Skeletal muscle satellite cell (primary cell): ENCODE data around the gene SUPT3H.

Source experiments
- H3K27me3 ChIP-seq: 2 replicates; pipeline ENCODE4 v1.7.0; 2013; ENCODE audit warnings: low read length; ENCODE audit not compliant: control insufficient read depth, insufficient read depth
- H3K36me3 ChIP-seq: 2 replicates; pipeline ENCODE4 v1.7.0; 2013; ENCODE audit warnings: mild to moderate bottlenecking, control low read depth, low read length; ENCODE audit not compliant: insufficient read depth
- H3K4me1 ChIP-seq: 2 replicates; pipeline ENCODE4 v1.7.0; 2013; ENCODE audit warnings: low read length; ENCODE audit not compliant: control insufficient read depth, insufficient read depth
- H3K4me2 ChIP-seq: 2 replicates; pipeline ENCODE4 v1.7.0; 2013; ENCODE audit warnings: mild to moderate bottlenecking, low read length
- H3K4me3 ChIP-seq: 2 replicates; pipeline ENCODE4 v1.7.0; 2013; ENCODE audit warnings: low read length
- H3K9ac ChIP-seq: 2 replicates; pipeline ENCODE4 v1.7.0; 2013; ENCODE audit warnings: mild to moderate bottlenecking, low read depth, low read length, moderate library complexity
- H3K9me3 ChIP-seq: replicated peaks from 2 replicates; pipeline ENCODE4 v1.7.0; 2013; ENCODE audit warnings: mild to moderate bottlenecking, control low read depth, low read length

Gene SUPT3H

GRCh38 chr6:44837255-44837654 is 540.5 kb downstream of the SUPT3H start:
- Histone ChIP-seq H3K9me3 (no peaks in the 10 kb centered on the region), H3K4me1 (no peaks in the 10 kb centered on the region), H3K4me3 (no peak overlapping the region), H3K27me3 (no peaks in the 10 kb centered on the region), H3K9ac (no peak overlapping the region), H3K4me2 (no peak overlapping the region), H3K36me3 (no peaks in the 10 kb centered on the region)

GRCh38 chr6:44833248-44833647 is 544.5 kb downstream of the SUPT3H start:
- Histone ChIP-seq H3K4me1 (no peaks in the 10 kb centered on the region), H3K36me3 (no peaks in the 10 kb centered on the region), H3K27me3 (no peaks in the 10 kb centered on the region), H3K9ac (no peak overlapping the region), H3K9me3 (no peaks in the 10 kb centered on the region), H3K4me2 (no peak overlapping the region), H3K4me3 (no peak overlapping the region)

DNA sequence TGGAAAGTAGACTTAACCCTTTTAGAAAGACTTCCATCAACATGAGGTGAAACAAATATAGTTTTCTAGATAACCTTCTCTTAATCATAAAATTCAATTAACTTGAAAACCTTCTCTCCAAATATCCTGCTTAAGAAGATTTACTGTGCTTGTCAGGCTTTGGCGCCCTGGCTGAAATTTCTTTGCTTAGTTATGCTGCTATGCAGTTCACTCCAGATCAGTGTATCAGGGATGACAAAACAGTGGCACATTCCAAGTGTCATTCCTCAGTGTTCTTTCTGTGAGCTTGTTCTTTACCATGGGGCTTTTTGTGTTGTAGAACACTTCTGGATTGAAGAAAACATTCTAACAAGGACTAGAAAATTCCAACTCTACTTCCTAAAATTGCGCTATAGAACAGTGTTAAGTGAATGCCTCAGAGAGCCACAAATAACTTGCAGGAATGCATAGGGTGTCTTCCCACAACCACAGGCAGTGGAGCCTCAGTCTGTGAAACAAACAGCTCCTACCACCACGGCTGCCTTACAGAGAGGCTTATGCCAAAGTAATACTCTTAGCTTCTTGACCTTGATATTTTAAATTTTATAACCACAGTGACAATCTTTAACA is 546.6 kb downstream of the SUPT3H start:
- Histone ChIP-seq H3K9ac (no peak overlapping the region), H3K36me3 (no peaks in the 10 kb centered on the region), H3K4me2 (no peak overlapping the region)

DNA sequence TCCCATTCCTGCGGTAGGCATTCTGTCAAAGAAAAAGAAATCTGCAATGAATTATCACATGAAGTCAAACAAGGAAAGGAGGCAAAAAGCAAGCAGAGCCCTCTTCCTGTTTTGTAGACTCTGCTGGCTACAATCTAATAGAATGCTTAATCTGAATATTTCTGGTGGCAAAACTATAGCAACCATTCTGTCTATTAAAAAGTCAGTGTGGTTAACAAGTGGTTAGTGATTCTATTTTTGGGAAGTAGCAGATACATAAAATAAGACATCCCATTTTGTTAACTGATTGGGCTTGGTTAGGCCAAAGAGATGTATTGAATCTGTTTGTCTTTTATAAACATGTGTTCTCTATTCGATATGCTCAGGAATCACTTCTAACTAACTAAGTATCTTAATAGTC is 547.9 kb downstream of the SUPT3H start:
- no peaks in the 10 kb centered on the region for H3K4me1 ChIP-seq
- H3K4me3 ChIP-seq = no peak overlapping the region
- H3K9me3 ChIP-seq = no peaks in the 10 kb centered on the region
- no peaks in the 10 kb centered on the region for H3K36me3 ChIP-seq
- no peak overlapping the region for H3K9ac ChIP-seq
- no peak overlapping the region for H3K4me2 ChIP-seq
- no peaks in the 10 kb centered on the region for H3K27me3 ChIP-seq

More for the DNA sequence above, 546.6 kb downstream of the SUPT3H start:
- no peaks in the 10 kb centered on the region for H3K4me1 ChIP-seq
- no peaks in the 10 kb centered on the region for H3K27me3 ChIP-seq
- no peak overlapping the region for H3K4me3 ChIP-seq
- H3K9me3 ChIP-seq = no peaks in the 10 kb centered on the region

DNA sequence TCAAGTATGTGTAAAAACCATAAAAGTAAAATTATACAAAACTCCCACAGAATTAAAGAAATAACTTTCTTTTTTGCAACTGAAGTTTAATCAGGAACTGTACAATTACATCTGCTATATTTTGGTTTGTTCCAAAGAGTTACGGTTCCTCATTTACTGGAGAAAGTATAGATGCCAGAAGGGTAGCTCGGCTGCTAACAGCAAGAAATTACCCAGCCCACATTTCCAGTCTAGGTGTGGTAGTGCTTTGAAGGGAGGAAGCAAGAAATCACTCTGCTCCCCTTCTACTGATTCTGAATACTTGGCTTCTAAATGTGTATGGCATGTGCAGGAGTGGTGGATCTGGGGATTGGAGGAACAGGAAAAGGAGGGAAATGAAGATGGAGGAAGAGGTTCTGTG is 549.0 kb downstream of the SUPT3H start:
- H3K4me1 ChIP-seq = no peaks in the 10 kb centered on the region
- H3K27me3 ChIP-seq = no peaks in the 10 kb centered on the region
- H3K4me3 ChIP-seq = no peak overlapping the region
- no peaks in the 10 kb centered on the region for H3K9me3 ChIP-seq
- no peak overlapping the region for H3K4me2 ChIP-seq
- no peaks in the 10 kb centered on the region for H3K36me3 ChIP-seq
- H3K9ac ChIP-seq = no peak overlapping the region

GRCh38 chr6:44826025-44826676 is 551.6 kb downstream of the SUPT3H start:
- H3K4me3 ChIP-seq = no peak overlapping the region
- H3K36me3 ChIP-seq = no peaks in the 10 kb centered on the region
- no peaks in the 10 kb centered on the region for H3K4me1 ChIP-seq
- H3K4me2 ChIP-seq = no peak overlapping the region
- H3K27me3 ChIP-seq = no peaks in the 10 kb centered on the region
- no peak overlapping the region for H3K9ac ChIP-seq
- H3K9me3 ChIP-seq = no peaks in the 10 kb centered on the region

GRCh38 chr6:44825273-44825672 is 552.5 kb downstream of the SUPT3H start:
- Histone ChIP-seq H3K9ac (no peak overlapping the region), H3K4me3 (no peak overlapping the region), H3K27me3 (no peaks in the 10 kb centered on the region), H3K9me3 (no peaks in the 10 kb centered on the region), H3K36me3 (no peaks in the 10 kb centered on the region), H3K4me1 (peaks cover under 1% of the 10 kb centered on the region), H3K4me2 (no peak overlapping the region)

- Histone ChIP-seq H3K36me3 (no peaks in the 10 kb centered on the region), H3K9me3 (no peaks in the 10 kb centered on the region), H3K27me3 (no peaks in the 10 kb centered on the region), H3K9ac (no peak overlapping the region), H3K4me3 (no peak overlapping the region), H3K4me1 (peaks cover 5% of the 10 kb centered on the region), H3K4me2 (no peak overlapping the region)
These were observed 553.2 kb downstream of the SUPT3H start for GRCh38 chr6:44824567-44824966.

DNA sequence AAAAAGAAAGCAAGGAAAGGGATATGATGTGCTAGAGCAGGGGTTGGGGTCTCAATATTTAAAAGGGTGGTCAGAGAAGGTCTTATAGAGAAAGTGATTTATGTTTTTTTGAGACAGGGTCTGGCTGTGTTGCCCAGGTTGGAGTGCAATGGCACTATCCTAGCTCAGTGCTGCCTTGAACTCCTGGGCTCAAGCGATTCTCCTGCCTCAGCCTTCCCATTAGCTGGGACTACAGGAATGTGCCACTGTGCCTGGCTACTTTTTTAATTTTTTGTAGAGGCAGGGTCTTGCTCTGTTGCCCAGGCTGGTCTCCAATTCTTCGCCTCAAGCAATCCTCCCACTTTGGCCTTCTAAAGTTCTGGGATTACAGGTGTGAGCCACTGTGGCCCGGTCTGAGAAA is 557.0 kb downstream of the SUPT3H start:
- no peaks in the 10 kb centered on the region for H3K27me3 ChIP-seq

DNA sequence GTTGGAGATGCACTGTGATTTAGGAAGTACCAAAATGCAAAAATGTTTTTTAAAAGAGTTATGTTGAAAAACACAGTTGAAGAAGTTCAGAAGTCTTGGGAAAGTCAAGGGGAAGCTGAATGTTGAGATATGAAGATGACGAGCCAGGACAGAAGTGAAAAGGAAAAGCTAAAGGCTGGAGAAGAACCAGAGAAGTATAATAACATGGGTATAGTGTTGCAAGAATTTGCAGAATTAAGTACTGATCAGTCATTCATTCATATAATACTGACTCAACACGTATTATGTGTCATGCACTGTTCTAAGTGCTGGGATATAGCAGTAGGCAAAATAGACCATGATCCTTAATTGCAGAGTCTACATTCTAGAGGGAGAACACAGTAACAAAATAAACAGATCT is 557.4 kb downstream of the SUPT3H start:
- H3K9me3 ChIP-seq = no peaks in the 10 kb centered on the region
- H3K4me3 ChIP-seq = no peak overlapping the region
- no peaks in the 10 kb centered on the region for H3K36me3 ChIP-seq
- H3K9ac ChIP-seq = no peak overlapping the region
- no peak overlapping the region for H3K4me2 ChIP-seq
- H3K4me1 ChIP-seq = peaks cover 5% of the 10 kb centered on the region
- no peaks in the 10 kb centered on the region for H3K27me3 ChIP-seq

More for the DNA sequence above, 557.0 kb downstream of the SUPT3H start:
- Histone ChIP-seq H3K4me1 (peaks cover 5% of the 10 kb centered on the region), H3K4me2 (no peak overlapping the region), H3K9ac (no peak overlapping the region), H3K36me3 (no peaks in the 10 kb centered on the region), H3K4me3 (no peak overlapping the region), H3K9me3 (no peaks in the 10 kb centered on the region)

- Histone ChIP-seq H3K4me1 (no peaks in the 10 kb centered on the region), H3K4me3 (no peak overlapping the region), H3K27me3 (no peaks in the 10 kb centered on the region), H3K36me3 (no peaks in the 10 kb centered on the region), H3K9ac (no peak overlapping the region), H3K9me3 (no peaks in the 10 kb centered on the region), H3K4me2 (no peak overlapping the region)
These were observed 566.3 kb downstream of the SUPT3H start for GRCh38 chr6:44811456-44811855.

GRCh38 chr6:44809258-44809657 is 568.5 kb downstream of the SUPT3H start:
- H3K4me2 ChIP-seq = no peak overlapping the region

More at GRCh38 chr6:44809258-44809657, 568.5 kb downstream of the SUPT3H start:
- Histone ChIP-seq H3K27me3 (no peaks in the 10 kb centered on the region), H3K4me1 (no peaks in the 10 kb centered on the region), H3K9ac (no peak overlapping the region), H3K4me3 (no peak overlapping the region), H3K9me3 (no peaks in the 10 kb centered on the region), H3K36me3 (no peaks in the 10 kb centered on the region)
